ENCODE data around the gene PADI2. TPM values are rescaled to one million over a fixed set of nuclear protein-coding genes. Genes with fewer than 3 reads are reported as not detected.

The PADI2 gene
- total RNA-seq, 2 experiments from 2014 or later: not detected

DNA sequence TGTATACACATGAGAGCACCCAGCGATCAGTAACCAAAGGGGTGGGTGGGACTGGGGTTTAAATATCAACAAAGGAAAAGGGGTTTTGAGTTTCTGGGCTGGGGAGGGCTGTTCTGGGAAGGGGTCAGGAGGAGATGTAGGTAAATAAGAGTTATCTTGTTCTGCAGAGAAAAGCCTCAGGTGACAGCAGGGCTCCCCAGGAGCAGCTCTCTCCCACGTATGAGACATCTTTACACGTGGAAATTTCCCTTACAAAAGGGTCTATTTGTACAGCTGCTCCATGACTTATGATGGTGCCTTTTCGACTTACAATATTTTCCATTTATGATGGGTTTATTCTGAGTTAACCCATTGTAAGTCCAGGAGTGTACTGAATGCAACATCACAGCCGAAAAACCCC is 16.3 kb upstream of the PADI2 start:
- H3K27ac Mint-ChIP-seq: no peak overlapping the region
- no peaks in the 10 kb centered on the region for H3K4me1 Mint-ChIP-seq (ENCODE audit: low read depth)
- H3K4me3 Mint-ChIP-seq: no peak overlapping the region
- H3K36me3 Mint-ChIP-seq (ENCODE audit: low read depth): no peaks in the 10 kb centered on the region
- H3K9me3 Mint-ChIP-seq: no peaks in the 10 kb centered on the region
- CTCF ChIA-PET: interaction anchor here (0.8 kb wide), 1 partner anchor 10 kb away, joined by 4 read pairs; no protein-coding TSS in a partner anchor
- H3K27me3 Mint-ChIP-seq (ENCODE audit: low read depth): peaks cover 2% of the 10 kb centered on the region
- intact Hi-C loops (cut with micrococcal nuclease): no loop called here
- no peak for DNase-seq

DNA sequence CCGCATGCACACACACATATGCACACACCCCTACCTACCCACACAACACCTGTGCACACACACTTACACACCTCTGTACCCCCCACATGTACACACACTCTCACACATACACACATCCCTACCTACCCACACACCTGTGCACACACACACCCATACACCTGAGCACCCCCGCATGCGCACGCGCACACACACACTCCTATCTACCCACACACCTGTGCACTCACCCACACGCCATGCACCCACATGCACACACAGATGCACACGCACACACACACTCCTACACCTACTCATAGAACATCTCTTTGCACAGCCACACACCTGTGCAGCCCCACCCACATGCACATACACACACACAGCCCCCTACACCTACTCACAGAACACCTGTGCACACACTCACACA is 15.5 kb upstream of the PADI2 start:
- H3K27ac Mint-ChIP-seq: no peak overlapping the region
- no peaks in the 10 kb centered on the region for H3K9me3 Mint-ChIP-seq
- CTCF ChIA-PET: interaction anchor here (0.8 kb wide), 1 partner anchor 9 kb away, joined by 4 read pairs; no protein-coding TSS in a partner anchor
- no peaks in the 10 kb centered on the region for H3K4me1 Mint-ChIP-seq (ENCODE audit: low read depth)
- H3K4me3 Mint-ChIP-seq: no peak overlapping the region
- H3K27me3 Mint-ChIP-seq (ENCODE audit: low read depth): peaks cover 2% of the 10 kb centered on the region
- intact Hi-C loops (cut with micrococcal nuclease): no loop called here
- no peak for DNase-seq
- no peaks in the 10 kb centered on the region for H3K36me3 Mint-ChIP-seq (ENCODE audit: low read depth)

DNA sequence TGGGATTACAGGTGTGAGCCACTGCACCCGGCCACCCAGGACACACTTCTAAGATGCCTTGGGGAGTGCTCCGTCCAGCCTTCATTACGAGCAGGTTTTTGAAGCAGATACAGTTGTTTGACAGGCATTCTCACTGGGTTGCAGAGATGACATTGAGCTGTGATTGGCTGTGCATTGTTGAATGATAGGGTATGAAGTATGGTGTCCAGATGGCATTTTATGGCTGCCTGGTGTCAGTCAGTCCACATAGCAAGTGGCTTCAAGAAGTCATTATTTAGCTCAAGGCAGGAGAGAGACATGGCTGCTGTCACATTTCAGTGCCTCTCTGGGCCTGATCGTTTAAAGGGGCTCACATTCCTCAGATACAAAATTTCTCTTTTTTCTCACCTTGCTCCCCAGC is 14.8 kb upstream of the PADI2 start:
- no peak overlapping the region for H3K4me3 Mint-ChIP-seq
- CTCF ChIA-PET: no interaction called here
- no peaks in the 10 kb centered on the region for H3K4me1 Mint-ChIP-seq (ENCODE audit: low read depth)
- no peak for DNase-seq
- H3K27ac Mint-ChIP-seq: no peak overlapping the region
- intact Hi-C loops (cut with micrococcal nuclease): no loop called here
- H3K36me3 Mint-ChIP-seq (ENCODE audit: low read depth): no peaks in the 10 kb centered on the region
- no peaks in the 10 kb centered on the region for H3K9me3 Mint-ChIP-seq
- peaks cover 2% of the 10 kb centered on the region for H3K27me3 Mint-ChIP-seq (ENCODE audit: low read depth)

DNA sequence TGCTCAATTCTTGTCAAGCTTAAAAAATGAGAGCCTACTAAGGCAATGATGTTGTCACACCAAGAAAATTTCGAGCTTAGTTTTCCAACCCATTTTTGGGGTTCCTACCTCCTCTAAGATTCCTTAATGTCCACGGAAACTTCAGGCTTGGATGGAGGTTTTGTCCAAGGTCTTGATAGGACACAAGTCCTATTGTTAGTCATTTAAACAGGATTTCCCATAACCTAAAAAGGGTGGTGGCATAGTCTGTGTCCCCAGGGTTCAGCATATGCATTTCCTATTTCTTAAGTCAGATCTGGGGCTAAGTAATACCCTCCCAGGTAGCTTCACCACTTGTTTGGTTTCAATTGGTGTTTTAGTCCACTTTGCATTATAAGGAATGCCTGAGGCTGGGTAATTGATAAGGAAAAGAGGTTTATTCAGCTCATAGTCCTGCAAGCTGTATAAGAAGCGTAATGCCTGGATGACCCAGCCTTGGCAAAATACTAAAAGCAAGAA is 10.9 kb upstream of the PADI2 start:
- Mint-ChIP-seq H3K4me3 (no peak overlapping the region), H3K36me3 (ENCODE audit: low read depth) (no peaks in the 10 kb centered on the region), H3K27me3 (ENCODE audit: low read depth) (peaks cover 5% of the 10 kb centered on the region), H3K4me1 (ENCODE audit: low read depth) (peaks cover 3% of the 10 kb centered on the region), H3K9me3 (no peaks in the 10 kb centered on the region), H3K27ac (no peak overlapping the region)
- intact Hi-C loops (cut with micrococcal nuclease): no loop called here
- DNase-seq: no peak
- CTCF ChIA-PET: interaction anchor here (0.5 to 7.8 kb wide), 3 partner anchors 106 to 204 kb away, joined by 3 to 109 read pairs (median 4); no protein-coding TSS in a partner anchor

DNA sequence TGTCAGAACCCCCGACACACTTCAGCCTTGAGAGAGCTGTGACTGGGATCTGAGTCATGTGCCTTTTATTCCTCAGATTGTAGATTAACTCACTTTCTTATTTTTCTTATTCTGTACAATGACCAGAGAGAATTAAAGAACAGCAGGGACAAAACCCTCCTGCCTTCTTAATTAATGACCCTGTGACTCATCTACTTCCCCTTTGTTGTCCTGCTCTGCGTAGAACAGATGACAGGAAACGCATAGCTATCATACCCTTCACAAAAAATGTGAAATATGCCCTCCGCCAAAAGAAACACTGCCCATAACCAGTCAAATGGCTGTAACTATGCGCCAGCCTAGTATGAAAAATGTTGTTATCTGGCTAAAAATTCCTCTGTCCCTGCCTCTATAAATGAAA is 9.1 kb upstream of the PADI2 start:
- Mint-ChIP-seq H3K4me3 (no peak overlapping the region), H3K4me1 (ENCODE audit: low read depth) (peaks cover 3% of the 10 kb centered on the region), H3K9me3 (no peaks in the 10 kb centered on the region), H3K36me3 (ENCODE audit: low read depth) (no peaks in the 10 kb centered on the region), H3K27ac (no peak overlapping the region), H3K27me3 (ENCODE audit: low read depth) (peaks cover 7% of the 10 kb centered on the region)
- intact Hi-C loops (cut with micrococcal nuclease): loop anchor here (5.0 kb wide), 1 partner anchor 49 kb away; no protein-coding TSS in a partner anchor
- CTCF ChIA-PET: interaction anchor here (7.8 kb wide), 1 partner anchor 108 kb away, joined by 109 read pairs; no protein-coding TSS in a partner anchor
- no peak for DNase-seq

DNA sequence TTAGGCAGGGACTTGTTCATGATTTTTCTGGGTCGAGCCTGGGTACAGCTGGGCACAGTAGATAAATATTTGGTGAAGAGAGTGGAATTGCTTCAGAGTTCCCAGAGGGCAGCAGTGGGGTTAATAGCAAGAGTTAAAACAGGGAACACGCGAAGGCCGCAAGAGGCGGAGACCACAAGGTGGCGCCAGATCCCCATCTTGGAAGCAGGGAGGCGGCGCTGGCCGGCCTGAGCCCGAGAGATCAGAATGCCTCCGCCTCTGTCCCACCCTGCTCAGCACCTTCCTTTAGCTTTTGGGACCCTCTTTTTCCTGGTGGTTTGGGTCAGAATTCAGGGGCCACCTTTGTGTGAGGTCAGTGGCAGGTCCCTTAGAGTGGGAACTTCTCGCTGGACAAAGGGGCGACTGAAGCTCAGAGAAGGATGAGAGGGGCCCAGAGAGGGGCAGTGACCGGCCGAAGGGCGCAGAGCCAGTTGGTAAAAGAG is 6.5 kb upstream of the PADI2 start:
- Mint-ChIP-seq H3K27me3 (ENCODE audit: low read depth) (peaks cover 8% of the 10 kb centered on the region), H3K27ac (no peak overlapping the region), H3K4me3 (no peak overlapping the region), H3K4me1 (ENCODE audit: low read depth) (peaks cover 3% of the 10 kb centered on the region), H3K36me3 (ENCODE audit: low read depth) (no peaks in the 10 kb centered on the region), H3K9me3 (no peaks in the 10 kb centered on the region)
- peak; percentile 90 for DNase-seq
- intact Hi-C loops (cut with micrococcal nuclease): loop anchor here (1.0 to 5.0 kb wide), 3 partner anchors 52 to 281 kb away; no protein-coding TSS in a partner anchor
- CTCF ChIA-PET: interaction anchor here (0.6 to 7.8 kb wide), 16 partner anchors 9 to 230 kb away, joined by 3 to 109 read pairs (median 4); no protein-coding TSS in a partner anchor

DNA sequence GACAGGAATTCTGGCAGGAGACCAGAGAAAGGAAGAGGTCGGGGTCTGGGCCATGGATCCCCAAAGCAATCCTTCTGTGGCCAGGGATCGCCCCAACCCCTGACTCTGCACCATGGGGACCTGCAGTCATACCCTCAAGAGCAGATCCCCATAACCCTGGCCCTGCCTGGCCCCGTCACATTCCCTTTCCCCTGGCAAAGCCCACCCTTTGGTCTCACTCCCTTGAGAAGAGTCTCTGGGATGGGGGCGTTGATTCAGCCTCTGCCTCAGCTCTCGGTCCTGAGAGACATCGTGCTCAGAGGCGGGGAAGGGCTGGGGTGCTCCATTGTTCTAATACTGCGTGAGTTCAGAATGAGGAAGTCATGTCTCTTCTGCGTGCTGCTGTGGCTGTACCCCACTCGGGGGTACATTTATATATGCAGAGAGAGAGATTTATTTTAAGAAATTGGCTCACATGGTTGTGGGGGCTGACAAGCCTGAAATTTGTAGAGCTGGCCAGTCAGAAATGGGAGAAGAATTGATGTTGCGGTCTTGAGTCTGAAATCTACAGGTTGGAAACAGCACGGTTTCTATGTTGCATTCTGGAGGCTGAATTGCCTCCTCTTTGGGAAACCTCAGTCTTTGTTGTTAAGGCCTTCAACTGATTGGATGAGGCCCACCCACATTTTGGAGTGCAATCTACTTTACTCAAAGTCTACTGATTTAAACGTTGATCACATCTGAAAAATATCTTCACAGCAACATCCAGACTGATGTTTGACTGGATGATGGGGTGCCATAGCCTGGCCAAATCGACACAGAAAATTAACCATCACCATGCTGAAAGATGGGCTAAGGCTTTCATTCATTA is 4.2 kb upstream of the PADI2 start:
- Mint-ChIP-seq H3K4me1 (ENCODE audit: low read depth) (peaks cover 13% of the 10 kb centered on the region), H3K4me3 (no peak overlapping the region), H3K27ac (no peak overlapping the region), H3K36me3 (ENCODE audit: low read depth) (no peaks in the 10 kb centered on the region), H3K9me3 (no peaks in the 10 kb centered on the region), H3K27me3 (ENCODE audit: low read depth) (peaks cover 26% of the 10 kb centered on the region)
- intact Hi-C loops (cut with micrococcal nuclease): no loop called here
- CTCF ChIA-PET: interaction anchor here (7.8 kb wide), 1 partner anchor 113 kb away, joined by 109 read pairs; no protein-coding TSS in a partner anchor
- no peak for DNase-seq

DNA sequence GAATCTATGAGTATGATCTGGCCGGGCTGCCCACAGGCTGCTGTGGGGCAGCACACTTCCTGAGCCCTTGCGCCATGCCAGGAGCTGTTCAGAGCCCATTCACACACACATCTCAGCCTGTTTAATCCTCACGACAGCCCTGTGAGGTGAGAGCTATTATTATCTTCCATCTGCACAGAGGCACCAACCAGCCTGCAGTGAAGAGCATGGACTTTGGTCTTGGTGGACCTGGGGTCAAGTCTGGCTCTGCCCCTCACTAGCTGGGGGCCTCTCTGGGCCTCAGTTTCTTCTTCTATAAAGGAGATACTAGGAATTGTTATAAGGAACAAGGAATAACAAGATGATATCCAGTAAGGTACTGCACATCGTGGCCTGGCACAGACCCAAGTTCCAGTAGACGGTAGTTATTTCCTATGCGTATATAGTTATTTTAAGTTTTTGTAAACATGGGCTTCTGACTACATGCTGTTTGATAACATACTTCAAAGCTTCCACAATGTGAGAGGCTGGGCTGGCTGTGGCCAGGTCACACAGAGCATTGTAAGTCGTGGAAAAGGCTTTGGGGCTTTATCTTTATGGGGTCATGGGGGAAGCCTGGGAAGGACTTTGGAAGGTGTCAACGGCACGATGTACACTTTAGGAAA is 3.4 kb upstream of the PADI2 start:
- DNase-seq: no peak
- intact Hi-C loops (cut with micrococcal nuclease): no loop called here
- H3K36me3 Mint-ChIP-seq (ENCODE audit: low read depth): no peaks in the 10 kb centered on the region
- no peak overlapping the region for H3K4me3 Mint-ChIP-seq
- H3K27me3 Mint-ChIP-seq (ENCODE audit: low read depth): peaks cover 34% of the 10 kb centered on the region
- H3K4me1 Mint-ChIP-seq (ENCODE audit: low read depth): peaks cover 13% of the 10 kb centered on the region
- H3K27ac Mint-ChIP-seq: no peak overlapping the region
- no peaks in the 10 kb centered on the region for H3K9me3 Mint-ChIP-seq
- CTCF ChIA-PET: interaction anchor here (1.1 to 2.5 kb wide), 2 partner anchors 115 to 122 kb away, joined by 3 to 15 read pairs; no protein-coding TSS in a partner anchor

DNA sequence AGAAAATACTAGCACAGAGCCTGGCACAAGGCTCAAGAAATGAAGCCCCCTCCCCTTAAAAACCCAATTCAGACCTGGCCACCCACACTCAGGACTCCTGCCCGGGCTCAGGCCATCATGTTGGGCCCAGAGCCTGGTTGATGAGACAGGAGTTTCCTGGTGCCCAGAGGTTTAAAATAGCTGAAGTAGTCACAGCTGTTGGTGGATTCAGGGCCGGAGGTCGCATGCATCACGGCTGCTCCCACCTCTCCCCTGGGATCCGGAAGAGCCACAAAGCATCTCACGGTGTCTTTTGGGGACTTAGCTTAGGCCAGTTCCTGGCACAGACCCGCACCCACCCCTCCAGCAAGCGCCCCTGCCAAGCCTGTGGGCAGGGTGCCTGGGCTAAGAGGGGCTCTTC is 2.6 kb upstream of the PADI2 start:
- intact Hi-C loops (cut with micrococcal nuclease): no loop called here
- Mint-ChIP-seq H3K4me3 (no peak overlapping the region), H3K36me3 (ENCODE audit: low read depth) (no peaks in the 10 kb centered on the region), H3K27ac (no peak overlapping the region), H3K4me1 (ENCODE audit: low read depth) (peaks cover 13% of the 10 kb centered on the region), H3K9me3 (no peaks in the 10 kb centered on the region), H3K27me3 (ENCODE audit: low read depth) (peaks cover 39% of the 10 kb centered on the region)
- DNase-seq: no peak
- CTCF ChIA-PET: interaction anchor here (1.1 to 2.5 kb wide), 2 partner anchors 115 to 123 kb away, joined by 3 to 15 read pairs; no protein-coding TSS in a partner anchor

DNA sequence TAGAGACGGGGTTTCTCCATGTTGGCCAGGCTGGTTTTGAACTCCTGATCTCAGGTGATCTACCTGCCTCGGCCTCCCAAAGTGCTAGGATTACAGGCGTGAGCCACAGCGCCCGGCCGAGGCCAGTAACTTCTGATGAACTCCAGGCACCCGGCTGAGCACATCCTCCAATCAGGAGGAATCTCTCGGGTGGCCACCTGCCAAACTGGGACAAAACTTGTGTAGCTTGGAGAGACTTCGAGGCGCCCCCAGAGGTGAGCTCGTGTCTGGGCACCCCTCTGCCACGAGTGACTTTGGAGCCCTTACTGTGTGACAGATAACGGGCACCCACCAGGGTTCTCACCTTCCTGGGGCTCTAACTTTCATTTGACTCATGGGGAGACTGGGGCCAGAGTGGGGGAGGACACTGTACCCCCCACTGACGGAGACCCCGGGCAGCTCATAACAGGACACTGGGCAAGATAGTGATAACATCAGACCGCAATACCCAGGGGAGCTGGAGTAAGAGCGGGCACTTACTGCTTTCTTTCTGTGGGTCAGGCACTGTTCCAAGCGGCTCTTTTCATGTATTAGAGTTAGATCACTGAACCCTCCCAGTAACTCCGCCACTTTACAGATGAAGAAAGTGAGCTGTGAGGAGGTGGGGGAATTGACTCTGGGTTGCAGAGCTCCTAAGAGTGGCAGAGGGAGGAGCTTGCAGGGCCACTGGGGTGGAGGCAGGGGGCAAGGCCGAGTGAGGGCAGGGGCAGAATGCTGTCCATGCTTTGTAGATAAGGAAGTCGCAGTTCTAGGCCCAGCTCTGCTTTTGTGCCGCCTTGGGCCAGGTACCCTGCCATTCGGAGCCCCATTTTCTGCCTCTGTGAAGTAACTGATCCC is 1.9 kb upstream of the PADI2 start:
- DNase-seq: no peak
- no peak overlapping the region for H3K27ac Mint-ChIP-seq
- peaks cover 13% of the 10 kb centered on the region for H3K4me1 Mint-ChIP-seq (ENCODE audit: low read depth)
- no peaks in the 10 kb centered on the region for H3K36me3 Mint-ChIP-seq (ENCODE audit: low read depth)
- H3K27me3 Mint-ChIP-seq (ENCODE audit: low read depth): peaks cover 45% of the 10 kb centered on the region
- intact Hi-C loops (cut with micrococcal nuclease): no loop called here
- CTCF ChIA-PET: interaction anchor here (0.6 to 2.5 kb wide), 2 partner anchors 10 to 116 kb away, joined by 3 to 15 read pairs; no protein-coding TSS in a partner anchor
- H3K4me3 Mint-ChIP-seq: no peak overlapping the region
- H3K9me3 Mint-ChIP-seq: no peaks in the 10 kb centered on the region

DNA sequence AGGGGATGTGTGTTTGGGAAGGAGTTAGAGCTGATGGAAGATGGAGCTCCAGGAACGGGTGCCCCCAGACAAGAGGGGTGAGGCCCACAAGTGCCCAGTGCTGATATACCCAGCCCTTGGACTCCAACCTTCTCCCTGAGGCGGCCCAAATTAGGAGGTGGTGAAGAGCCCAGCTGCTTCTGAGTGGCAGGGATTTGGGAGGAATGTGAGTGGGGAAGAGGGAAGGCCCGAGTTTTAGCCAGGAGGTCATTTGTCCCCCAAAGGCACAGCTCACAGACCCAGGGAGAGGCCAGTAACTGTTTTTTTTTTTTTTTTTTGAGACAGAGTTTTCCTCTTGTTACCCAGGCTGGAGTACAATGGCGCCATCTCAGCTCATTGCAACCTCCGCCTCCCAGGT is 1.2 kb upstream of the PADI2 start:
- intact Hi-C loops (cut with micrococcal nuclease): no loop called here
- Mint-ChIP-seq H3K4me1 (ENCODE audit: low read depth) (peaks cover 10% of the 10 kb centered on the region), H3K9me3 (no peaks in the 10 kb centered on the region), H3K4me3 (no peak overlapping the region), H3K27me3 (ENCODE audit: low read depth) (peaks cover 43% of the 10 kb centered on the region), H3K27ac (no peak overlapping the region), H3K36me3 (ENCODE audit: low read depth) (no peaks in the 10 kb centered on the region)
- DNase-seq: no peak
- CTCF ChIA-PET: interaction anchor here (2.5 kb wide), 1 partner anchor 117 kb away, joined by 15 read pairs; no protein-coding TSS in a partner anchor

Measured in activated naive CD4-positive, alpha-beta T cell treated with anti-CD3 and anti-CD28 coated beads for 36 hours (primary cell).